ENCODE data around the gene CUX1. TPM values are rescaled to one million over a fixed set of nuclear protein-coding genes. Genes with fewer than 3 reads are reported as not detected.
A peak's percentile ranks its signal among the peaks of the same experiment; 100 is the strongest.

Gene CUX1
- total RNA-seq, 1 experiment from 2014 or later, result 64.3 TPM

DNA sequence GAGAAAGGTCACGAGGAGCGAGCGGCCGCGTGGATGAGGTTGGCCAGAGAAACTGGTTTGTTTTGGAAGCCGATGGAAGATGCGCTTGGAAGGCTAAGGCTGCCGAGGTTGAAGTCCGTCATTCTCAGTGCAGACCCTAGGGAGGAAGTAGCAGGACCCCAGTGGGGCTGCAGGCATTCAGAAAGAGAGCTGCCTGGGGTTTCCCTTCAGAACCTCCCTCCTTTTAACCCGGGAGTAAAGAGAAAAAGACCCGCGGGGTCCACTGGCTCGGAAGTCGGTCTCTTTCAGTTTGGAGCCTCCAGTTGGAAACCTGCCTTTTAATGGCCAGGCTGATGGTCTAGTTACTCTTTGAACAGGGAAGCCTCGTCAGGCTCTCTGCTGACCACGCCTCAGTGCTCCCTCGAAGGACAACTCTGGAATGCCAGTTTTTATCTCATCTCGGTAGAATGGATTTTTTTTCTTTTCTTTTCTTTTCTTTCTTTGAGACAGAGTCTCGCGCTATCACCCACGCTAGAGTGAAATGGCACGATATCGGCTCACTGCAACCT is 188.6 kb downstream of the CUX1 start:
- ChIA-PET CTCF (no interaction called here), POLR2A (no interaction called here)
- ATAC-seq (no peak), DNase-seq (ENCODE audit: low spot score) (no peak)
- Mint-ChIP-seq H3K4me3 (no peak overlapping the region), H3K27me3 (ENCODE audit: low read depth) (no peaks in the 10 kb centered on the region), H3K27ac (peak overlapping the region; percentile 55), H3K9me3 (no peaks in the 10 kb centered on the region), H3K36me3 (peaks cover 4% of the 10 kb centered on the region; the same call in 1 of the 2 replicates), H3K4me1 (peaks cover 19% of the 10 kb centered on the region)
- TF ChIP-seq ATF3 (CRISPR knock-in tag; conservative IDR thresholded peaks at IDR 0.05), result no peak
- TF ChIP-seq ZNF232 (CRISPR knock-in tag; IDR thresholded peaks at IDR 0.05), result no peak
- no peak for TF ChIP-seq ZBTB21 (CRISPR knock-in tag; IDR thresholded peaks at IDR 0.05; ENCODE audit: borderline replicate concordance)
- no peak for TF ChIP-seq MXD4 (CRISPR knock-in tag; IDR thresholded peaks at IDR 0.05; ENCODE audit: borderline replicate concordance)

DNA sequence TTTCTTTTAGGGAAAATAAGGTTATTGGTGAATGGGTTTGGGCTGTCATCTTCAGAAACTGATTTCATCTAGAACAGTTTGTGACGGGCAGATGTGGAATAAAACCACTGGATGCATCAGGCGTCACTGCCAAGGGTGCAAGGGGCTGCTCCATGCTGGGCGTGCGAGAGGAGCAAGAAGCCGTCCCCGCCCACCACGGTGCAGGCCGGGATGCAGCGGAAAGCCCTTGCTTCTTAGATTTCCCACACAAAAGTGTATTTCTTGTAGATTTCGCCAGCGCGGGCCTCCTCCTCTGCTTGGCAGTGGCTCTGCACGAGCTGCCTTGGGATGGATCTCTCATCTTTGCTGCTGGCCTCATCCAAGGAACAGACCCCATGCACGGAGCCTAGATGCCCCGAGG is 189.3 kb downstream of the CUX1 start:
- POLR2A ChIA-PET, result no interaction called here
- Mint-ChIP-seq H3K36me3 (peaks cover 4% of the 10 kb centered on the region; the same call in 1 of the 2 replicates), H3K9me3 (no peaks in the 10 kb centered on the region), H3K27me3 (ENCODE audit: low read depth) (no peaks in the 10 kb centered on the region), H3K4me1 (peaks cover 17% of the 10 kb centered on the region), H3K4me3 (no peak overlapping the region), H3K27ac (peak overlapping the region; percentile 79; the same call in 1 of the 2 replicates)
- CTCF ChIA-PET, result no interaction called here
- ATAC-seq (no peak), DNase-seq (ENCODE audit: low spot score) (no peak)
- TF ChIP-seq TCF7 (CRISPR knock-in tag; IDR thresholded peaks at IDR 0.05; ENCODE audit: low read depth), result no peak
- TF ChIP-seq, protein P1, sequence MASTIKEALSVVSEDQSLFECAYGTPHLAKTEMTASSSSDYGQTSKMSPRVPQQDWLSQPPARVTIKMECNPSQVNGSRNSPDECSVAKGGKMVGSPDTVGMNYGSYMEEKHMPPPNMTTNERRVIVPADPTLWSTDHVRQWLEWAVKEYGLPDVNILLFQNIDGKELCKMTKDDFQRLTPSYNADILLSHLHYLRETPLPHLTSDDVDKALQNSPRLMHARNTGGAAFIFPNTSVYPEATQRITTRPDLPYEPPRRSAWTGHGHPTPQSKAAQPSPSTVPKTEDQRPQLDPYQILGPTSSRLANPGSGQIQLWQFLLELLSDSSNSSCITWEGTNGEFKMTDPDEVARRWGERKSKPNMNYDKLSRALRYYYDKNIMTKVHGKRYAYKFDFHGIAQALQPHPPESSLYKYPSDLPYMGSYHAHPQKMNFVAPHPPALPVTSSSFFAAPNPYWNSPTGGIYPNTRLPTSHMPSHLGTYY (CRISPR knock-in tag; IDR thresholded peaks at IDR 0.05), result no peak
- no peak for TF ChIP-seq SOX15 (CRISPR knock-in tag; IDR thresholded peaks at IDR 0.05)
- TF ChIP-seq, protein P2, sequence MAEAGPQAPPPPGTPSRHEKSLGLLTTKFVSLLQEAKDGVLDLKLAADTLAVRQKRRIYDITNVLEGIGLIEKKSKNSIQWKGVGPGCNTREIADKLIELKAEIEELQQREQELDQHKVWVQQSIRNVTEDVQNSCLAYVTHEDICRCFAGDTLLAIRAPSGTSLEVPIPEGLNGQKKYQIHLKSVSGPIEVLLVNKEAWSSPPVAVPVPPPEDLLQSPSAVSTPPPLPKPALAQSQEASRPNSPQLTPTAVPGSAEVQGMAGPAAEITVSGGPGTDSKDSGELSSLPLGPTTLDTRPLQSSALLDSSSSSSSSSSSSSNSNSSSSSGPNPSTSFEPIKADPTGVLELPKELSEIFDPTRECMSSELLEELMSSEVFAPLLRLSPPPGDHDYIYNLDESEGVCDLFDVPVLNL (CRISPR knock-in tag; IDR thresholded peaks at IDR 0.05; ENCODE audit: borderline replicate concordance, low read depth), result no peak
- TF ChIP-seq GTF2I (CRISPR knock-in tag; conservative IDR thresholded peaks at IDR 0.05), result no peak
- TF ChIP-seq GABPB1 (CRISPR knock-in tag; IDR thresholded peaks at IDR 0.05), result no peak
- TF ChIP-seq EMX1 (CRISPR knock-in tag; IDR thresholded peaks at IDR 0.05), result no peak
- TF ChIP-seq, protein P3, sequence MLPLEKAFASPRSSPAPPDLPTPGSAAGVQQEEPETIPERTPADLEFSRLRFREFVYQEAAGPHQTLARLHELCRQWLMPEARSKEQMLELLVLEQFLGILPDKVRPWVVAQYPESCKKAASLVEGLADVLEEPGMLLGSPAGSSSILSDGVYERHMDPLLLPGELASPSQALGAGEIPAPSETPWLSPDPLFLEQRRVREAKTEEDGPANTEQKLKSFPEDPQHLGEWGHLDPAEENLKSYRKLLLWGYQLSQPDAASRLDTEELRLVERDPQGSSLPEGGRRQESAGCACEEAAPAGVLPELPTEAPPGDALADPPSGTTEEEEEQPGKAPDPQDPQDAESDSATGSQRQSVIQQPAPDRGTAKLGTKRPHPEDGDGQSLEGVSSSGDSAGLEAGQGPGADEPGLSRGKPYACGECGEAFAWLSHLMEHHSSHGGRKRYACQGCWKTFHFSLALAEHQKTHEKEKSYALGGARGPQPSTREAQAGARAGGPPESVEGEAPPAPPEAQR (CRISPR knock-in tag; IDR thresholded peaks at IDR 0.05), result no peak
- no peak for TF ChIP-seq NFYB (CRISPR knock-in tag; conservative IDR thresholded peaks at IDR 0.05; ENCODE audit: low read depth)

DNA sequence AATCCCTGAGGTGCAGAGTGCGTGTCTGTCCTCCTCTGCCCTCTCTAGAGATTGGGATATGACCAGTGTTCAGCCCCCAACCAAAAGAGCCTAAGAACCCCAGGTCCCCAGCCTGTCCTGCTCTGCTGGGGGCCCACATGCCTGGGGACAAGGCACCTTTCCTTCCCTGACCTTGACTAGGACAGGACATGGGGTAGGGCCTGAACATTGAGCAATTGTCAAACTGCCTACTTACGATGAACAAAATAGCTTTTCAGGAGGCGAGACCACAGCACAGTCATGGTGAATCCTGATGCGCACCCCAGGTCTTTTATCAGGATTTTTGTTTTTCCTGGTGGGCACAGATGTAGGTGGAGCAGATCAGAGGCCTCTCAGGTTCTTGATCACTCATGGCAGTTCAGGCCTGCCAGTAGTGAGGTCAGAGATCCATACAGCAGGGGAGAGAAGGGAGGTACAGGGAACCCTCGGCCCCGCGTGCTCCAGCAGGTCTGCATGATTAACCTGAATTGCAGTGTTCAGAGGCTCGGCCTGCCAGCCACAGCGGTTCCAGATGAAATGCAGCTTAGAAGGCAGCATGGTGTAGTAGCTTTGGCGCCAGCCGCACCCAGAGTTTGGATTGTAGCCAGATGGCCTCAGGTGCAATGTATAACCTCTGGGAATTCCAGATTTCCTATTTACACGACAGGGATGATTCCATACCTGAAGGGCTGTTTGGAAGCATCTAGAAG is 191.3 kb downstream of the CUX1 start:
- POLR2A ChIA-PET, result no interaction called here
- Mint-ChIP-seq H3K36me3 (peaks cover 4% of the 10 kb centered on the region; the same call in 1 of the 2 replicates), H3K4me3 (no peak overlapping the region), H3K9me3 (no peaks in the 10 kb centered on the region), H3K4me1 (peaks cover 24% of the 10 kb centered on the region), H3K27me3 (ENCODE audit: low read depth) (no peaks in the 10 kb centered on the region), H3K27ac (peak overlapping the region; percentile 74)
- TF ChIP-seq ZNF317 (CRISPR knock-in tag; IDR thresholded peaks at IDR 0.05; ENCODE audit: borderline replicate concordance, low read depth) (no peak), FOXJ3 (CRISPR knock-in tag; IDR thresholded peaks at IDR 0.05; ENCODE audit: borderline replicate concordance) (no peak), ELF4 (CRISPR knock-in tag; IDR thresholded peaks at IDR 0.05; ENCODE audit: low read depth) (no peak), HMGXB4 (CRISPR knock-in tag; IDR thresholded peaks at IDR 0.05) (no peak), AFF4 (CRISPR knock-in tag; IDR thresholded peaks at IDR 0.05; ENCODE audit: borderline replicate concordance) (no peak), ZNF219 (CRISPR knock-in tag; IDR thresholded peaks at IDR 0.05; ENCODE audit: borderline replicate concordance) (no peak)
- TF ChIP-seq, protein P4, sequence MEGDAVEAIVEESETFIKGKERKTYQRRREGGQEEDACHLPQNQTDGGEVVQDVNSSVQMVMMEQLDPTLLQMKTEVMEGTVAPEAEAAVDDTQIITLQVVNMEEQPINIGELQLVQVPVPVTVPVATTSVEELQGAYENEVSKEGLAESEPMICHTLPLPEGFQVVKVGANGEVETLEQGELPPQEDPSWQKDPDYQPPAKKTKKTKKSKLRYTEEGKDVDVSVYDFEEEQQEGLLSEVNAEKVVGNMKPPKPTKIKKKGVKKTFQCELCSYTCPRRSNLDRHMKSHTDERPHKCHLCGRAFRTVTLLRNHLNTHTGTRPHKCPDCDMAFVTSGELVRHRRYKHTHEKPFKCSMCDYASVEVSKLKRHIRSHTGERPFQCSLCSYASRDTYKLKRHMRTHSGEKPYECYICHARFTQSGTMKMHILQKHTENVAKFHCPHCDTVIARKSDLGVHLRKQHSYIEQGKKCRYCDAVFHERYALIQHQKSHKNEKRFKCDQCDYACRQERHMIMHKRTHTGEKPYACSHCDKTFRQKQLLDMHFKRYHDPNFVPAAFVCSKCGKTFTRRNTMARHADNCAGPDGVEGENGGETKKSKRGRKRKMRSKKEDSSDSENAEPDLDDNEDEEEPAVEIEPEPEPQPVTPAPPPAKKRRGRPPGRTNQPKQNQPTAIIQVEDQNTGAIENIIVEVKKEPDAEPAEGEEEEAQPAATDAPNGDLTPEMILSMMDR (IDR thresholded peaks at IDR 0.05), result no peak
- DNase-seq (ENCODE audit: low spot score) (no peak), ATAC-seq (no peak)
- CTCF ChIA-PET, result no interaction called here
